GM18507 (cell line): ENCODE measurements around the gene GRPEL1.
"Not testable (repeated sequence)": the region's sequence is repeated elsewhere in the genome, so short reads cannot be mapped to it uniquely, and the experiment has no call there.

Source experiments
- DNase-seq: peaks from one replicate; pipeline ENCODE4 v3.0.0; 2011; ENCODE audit warnings: low read depth; ENCODE audit not compliant: insufficient read length; ENCODE audit errors: extremely low spot score
- FAIRE-seq: peaks from 2 replicates; lab custom pipeline; 2011; peaks lifted over from hg19 to GRCh38; lab: Jason Lieb, UNC

GRPEL1 gene

DNA sequence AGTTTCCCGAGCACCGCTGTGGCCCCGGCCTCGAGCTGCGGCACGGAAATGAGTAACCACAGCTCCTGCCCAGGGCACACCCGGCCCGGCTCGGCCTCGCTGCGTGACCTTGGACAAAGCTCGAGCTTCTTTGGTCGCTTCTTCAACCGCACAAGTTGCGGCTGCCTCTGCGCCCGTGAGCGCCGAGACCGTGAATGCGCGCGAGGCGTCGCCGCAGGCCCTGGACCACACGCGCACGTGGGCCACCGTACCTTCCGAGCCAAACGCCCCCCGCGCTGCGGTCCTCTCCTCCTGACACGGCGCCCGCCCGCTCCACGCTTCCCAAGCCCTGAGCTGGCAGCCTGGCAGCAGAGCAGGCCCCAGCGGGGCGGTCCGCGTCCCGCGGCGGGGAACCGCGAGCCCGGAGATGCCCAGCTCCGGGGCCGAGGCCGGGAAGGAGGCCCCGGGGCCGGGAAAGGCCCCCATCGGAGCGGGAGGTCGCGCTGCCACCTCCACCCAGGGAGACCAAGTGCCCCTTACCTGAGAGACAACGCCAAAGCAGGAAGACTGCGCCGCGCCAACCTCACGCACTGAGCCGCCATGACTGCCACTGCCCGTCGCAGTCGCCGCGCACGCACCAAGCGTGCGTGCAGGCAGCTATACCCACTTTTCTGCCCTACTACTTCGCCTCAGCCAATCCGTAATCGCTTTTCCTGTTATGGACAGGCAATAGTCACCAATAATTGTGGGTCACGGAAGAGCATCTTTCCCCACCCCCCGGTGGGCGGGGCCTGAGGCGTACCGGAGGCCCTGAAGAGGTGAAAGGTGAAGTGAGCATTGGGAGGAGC lies at the start of gene GRPEL1:
Gene GRPEL1, minus strand, starts transcription at position 613 of the 827 bp plus-strand sequence. Its CDS starts 32 bp downstream, at position 581.
- peak; percentile 100 for FAIRE-seq

DNA sequence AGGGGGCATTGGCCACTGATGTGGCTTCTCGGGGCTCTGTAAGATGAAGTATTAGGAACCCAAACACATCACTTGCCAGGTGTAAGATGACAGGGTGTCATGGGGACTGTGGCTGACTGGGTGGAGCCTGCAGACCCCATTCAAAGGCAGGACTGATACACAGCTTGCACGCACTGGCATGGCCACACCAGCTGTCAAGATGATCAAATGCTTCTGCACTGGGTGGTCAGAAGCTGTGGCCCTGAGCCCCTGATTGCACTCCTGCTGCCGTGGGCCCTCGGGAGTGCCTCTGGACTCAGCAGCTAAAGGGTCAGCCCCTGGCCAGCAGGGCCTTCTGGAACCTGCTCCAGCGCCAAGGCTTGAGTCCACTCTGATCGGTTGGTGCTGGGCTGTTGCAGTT lies 48.8 kb upstream of the GRPEL1 start:
- DNase-seq (no peak), FAIRE-seq (no peak)

More for the DNA sequence above, at the start of gene GRPEL1:
- DNase-seq, result no peak

- DNase-seq, result no peak
- no peak for FAIRE-seq
Observed at GRCh38 chr4:7115557-7116340, 47.9 kb upstream of the GRPEL1 start.

DNA sequence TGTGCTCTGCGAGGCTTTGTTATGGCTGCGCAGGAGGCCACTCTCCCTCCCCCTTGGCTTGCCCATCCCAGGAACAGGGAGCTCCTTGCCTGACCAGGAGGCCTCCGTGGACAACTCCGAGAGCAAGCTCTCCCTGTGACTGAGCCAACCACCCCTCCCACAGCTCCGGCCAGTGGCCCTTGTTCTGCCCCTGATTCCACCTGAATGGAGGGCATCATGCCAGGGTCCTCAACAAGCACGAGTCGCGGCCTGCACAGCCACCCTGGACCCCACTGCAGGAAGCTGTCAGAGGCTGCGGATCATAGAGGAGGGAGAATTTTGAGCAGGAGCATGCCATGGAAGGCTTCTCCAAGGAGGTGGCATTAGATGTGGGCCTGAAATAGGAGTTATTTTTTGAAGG lies 44.8 kb upstream of the GRPEL1 start:
- FAIRE-seq, result no peak

GRCh38 chr4:7111441-7111840 lies 43.6 kb upstream of the GRPEL1 start:
- DNase-seq (no peak), FAIRE-seq (no peak)

More for the DNA sequence above, 44.8 kb upstream of the GRPEL1 start:
- DNase-seq, result no peak

DNA sequence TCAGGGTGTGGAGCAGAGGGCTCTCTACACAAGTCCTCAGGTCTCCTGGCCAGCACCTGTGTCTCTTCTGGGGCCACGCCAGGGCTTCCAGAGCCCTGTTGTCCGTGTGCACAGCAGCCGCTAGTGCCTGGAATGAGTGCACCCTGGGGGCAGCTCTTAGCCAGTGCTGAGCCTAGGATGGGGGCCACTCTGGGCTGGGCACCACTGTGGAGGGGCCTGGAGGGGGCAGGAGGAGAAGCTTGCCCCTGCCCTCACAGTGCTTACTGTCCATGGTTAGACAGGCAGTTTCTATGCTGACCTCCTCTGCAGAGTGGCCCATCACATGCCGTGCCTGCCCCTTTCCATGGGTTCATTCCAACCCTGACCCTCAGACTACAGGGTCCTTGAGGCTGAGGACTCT lies 42.7 kb upstream of the GRPEL1 start:
- DNase-seq (no peak), FAIRE-seq (no peak)

GRCh38 chr4:7109169-7109568 lies 41.3 kb upstream of the GRPEL1 start:
- no peak for DNase-seq

GRCh38 chr4:7108660-7109059 lies 40.8 kb upstream of the GRPEL1 start:
- DNase-seq (no peak), FAIRE-seq (no peak)

More at GRCh38 chr4:7109169-7109568, 41.3 kb upstream of the GRPEL1 start:
- no peak for FAIRE-seq

DNA sequence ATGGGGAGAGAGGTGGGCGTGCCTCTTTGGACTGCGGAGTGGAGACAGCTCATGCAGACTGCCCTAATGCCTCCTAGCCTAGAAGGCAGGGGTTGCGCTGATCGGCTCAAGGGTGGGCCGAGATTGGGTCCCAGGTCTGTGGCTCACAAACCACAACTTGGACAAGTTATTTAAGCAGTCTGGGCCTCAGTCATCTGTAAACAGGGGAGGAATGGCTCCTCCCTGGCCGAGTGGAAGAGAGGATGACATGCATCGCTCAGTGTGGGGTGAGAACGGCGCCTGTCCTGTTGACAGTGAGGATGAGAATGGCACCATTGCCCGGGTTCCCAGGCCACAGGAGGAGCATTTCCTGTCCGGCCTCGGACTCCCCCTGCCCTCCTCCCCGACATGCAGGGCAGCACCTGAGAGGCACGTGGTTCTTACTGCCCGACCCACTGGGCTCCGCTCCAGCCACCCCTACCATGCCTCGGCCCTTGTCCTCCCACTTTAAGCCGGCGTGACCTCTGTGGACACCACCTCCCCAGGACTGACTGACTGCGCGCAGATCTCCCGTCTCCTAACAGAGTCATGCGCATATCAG lies 40.3 kb upstream of the GRPEL1 start:
- no peak for FAIRE-seq

GRCh38 chr4:7107166-7107905 lies 39.5 kb upstream of the GRPEL1 start:
- FAIRE-seq (no peak), DNase-seq (no peak)

More for the DNA sequence above, 40.3 kb upstream of the GRPEL1 start:
- no peak for DNase-seq

DNA sequence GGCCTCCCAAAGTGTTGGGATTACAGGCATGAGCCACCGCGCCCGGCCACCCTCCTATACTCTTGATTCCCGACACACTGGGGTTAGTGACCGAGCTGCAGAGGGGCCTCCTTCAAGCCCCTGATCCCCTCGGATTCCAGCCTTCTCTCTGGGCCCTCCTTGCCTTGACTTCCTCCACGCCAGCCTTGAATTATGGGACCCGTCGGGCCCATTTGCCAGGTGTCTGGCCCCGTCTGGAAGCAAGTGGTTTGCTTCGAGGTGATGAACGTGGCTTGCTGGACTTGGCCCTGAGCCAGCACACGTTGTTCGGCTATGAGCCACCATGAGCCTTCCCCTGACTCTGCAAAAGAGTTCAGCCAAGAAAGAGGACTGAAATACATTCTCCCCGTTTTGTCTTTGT lies 37.4 kb upstream of the GRPEL1 start:
- FAIRE-seq, result no peak
- DNase-seq, result no peak

DNA sequence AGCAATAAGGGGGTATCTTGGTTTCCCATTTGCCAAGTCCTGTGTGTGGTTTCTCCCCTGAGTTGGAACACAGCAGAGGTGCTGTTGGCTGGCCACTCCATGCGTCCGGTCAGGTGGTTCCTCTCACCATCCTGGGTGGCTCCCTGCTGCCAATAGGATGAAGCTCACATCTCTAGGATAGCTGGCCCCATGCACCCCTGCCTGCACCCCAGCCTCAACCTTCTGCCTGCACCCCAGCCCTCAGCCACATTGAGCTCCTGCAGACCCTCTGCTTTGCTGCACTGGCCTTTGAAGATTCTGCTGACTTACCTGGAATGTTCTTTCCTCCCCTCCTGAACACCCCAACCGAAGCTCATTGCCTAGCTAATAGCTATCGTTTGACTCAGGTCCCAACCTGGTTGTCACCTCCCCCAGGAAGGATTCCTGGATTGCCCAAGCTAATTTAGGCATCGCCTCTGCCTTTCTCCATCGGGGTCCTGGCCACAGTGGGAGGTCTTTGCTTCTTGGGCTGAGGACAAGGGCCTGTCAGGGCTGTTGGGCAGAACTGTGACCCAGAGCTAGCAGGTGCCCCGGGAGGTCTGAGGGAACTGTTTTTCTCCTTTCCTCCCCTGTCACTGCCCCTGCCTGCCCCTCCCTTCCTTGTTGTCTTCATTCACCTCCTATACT lies 36.6 kb upstream of the GRPEL1 start:
- DNase-seq, result no peak
- no peak for FAIRE-seq

- DNase-seq, result no peak
- FAIRE-seq, result no peak
Observed at GRCh38 chr4:7103607-7104365, 35.9 kb upstream of the GRPEL1 start.

DNA sequence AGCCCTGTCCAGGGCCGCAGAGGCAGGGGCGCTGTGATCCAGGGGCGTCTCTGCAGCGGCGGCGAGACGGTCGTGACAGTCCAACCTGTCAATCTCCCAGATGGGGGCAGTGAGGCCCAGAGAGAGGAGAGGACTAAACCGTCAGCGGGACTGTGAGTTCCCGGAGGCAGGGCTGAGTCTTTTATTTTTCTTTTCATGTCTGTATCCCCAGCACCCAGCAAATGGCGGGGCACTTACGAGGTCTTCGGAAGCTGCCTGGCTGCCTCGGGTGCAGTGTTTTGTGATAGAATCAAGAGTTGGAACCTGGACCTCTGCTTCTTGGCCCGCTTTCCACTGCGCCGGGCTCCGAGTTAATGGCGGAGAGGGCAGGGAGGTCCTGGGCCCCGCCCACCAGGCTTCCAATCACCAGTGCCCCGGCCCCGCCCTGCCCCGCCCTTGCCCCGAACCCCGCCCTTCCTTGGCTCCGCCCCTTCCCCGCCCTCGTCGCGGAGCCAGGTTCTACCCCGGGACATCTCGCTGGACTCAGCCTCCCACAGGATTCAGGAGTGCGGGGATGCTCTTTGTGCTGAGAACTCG lies 35.3 kb upstream of the GRPEL1 start:
- FAIRE-seq, result peak; percentile 72

DNA sequence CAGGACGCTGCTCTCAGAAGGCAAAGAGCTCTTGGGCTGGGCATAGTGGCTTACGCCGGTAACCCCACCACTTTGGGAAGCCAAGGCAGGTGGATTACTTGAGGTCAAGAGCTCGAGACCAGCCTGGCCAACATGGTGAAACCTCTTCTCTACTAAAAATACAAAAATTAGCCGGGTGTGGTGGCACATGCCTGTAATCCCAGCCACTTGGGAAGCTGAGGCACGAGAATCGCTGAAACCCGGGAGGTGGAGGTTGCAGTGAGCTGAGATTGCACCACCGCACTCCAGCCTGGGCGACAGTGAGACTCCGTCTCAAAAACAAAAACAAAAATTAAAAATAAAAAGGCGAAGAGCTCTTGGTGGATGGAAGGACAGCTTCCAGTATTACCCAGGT lies 34.6 kb upstream of the GRPEL1 start:
- not testable (repeated sequence) for FAIRE-seq, DNase-seq

More for the DNA sequence above, 35.3 kb upstream of the GRPEL1 start:
- peak; percentile 83 for DNase-seq

- no peak for DNase-seq
- FAIRE-seq, result peak; percentile 90
Observed at GRCh38 chr4:7101692-7102515, 34.0 kb upstream of the GRPEL1 start.

DNA sequence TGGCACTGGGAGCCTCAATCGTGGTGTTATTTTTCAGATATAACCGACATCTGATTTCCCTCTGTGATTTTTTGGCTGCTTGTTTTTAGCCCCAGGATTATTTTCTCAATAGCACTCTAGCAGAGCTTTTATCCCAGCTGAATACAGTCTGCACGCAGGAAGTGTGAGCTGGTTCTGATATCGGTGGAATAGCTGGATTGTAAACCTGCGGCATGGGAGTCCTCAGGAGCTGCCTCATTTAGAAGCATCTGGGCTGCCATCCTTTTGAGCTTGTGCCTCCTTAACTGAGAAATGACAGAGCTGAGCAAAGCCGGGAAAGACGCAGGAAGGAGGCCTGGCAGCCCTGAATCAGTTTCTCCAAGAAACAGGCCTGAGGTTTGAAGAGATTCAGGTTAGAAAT lies 28.4 kb upstream of the GRPEL1 start:
- FAIRE-seq (no peak), DNase-seq (no peak)
